Left lung (tissue), 10 donors: ENCODE data around the gene GPX8. TPM values are rescaled to one million over a fixed set of nuclear protein-coding genes. Genes with fewer than 3 reads are reported as not detected.
A peak's percentile ranks its signal among the peaks of the same experiment; 100 is the strongest.

ENCODE experiments used
- ATAC-seq: fragments of 200-7000 bp; cut with Tn5 transposase; one replicate; pipeline ENCODE4 v1.9.1; 2020; ENCODE audit warnings: moderate library complexity
- DNase-seq, 4 donors: peaks; one replicate each; pipeline ENCODE4 v3.0.0-alpha.2; 2013 to 2020
- H3K27ac ChIP-seq, 2 donors: fragments of 200-600 bp; sonication (generic) in 1 of 2; one replicate each; pipeline versions ENCODE4 v1.5.0 to v1.8.0; 2020 to 2021
- H3K27me3 ChIP-seq, 2 donors: fragments of 200-600 bp; sonication (generic) in 1 of 2; one replicate each; pipeline versions ENCODE4 v1.5.0 to v1.8.0; 2020 to 2021
- H3K36me3 ChIP-seq, 2 donors: fragments of 200-600 bp; sonication (generic) in 1 of 2; one replicate each; pipeline versions ENCODE4 v1.5.0 to v1.8.0; 2020 to 2021
- H3K4me1 ChIP-seq, 2 donors: fragments of 200-600 bp; one replicate each; pipeline ENCODE4 v1.8.0; 2021
- H3K4me3 ChIP-seq, 2 donors: fragments of 200-600 bp; sonication (generic) in 1 of 2; one replicate each; pipeline versions ENCODE4 v1.5.0 to v1.8.0; 2020 to 2021; ENCODE audit warnings: mild to moderate bottlenecking in 1 of 2
- H3K9me3 ChIP-seq, 2 donors: fragments of 200-600 bp; sonication (generic) in 1 of 2; one replicate each; pipeline versions ENCODE4 v1.5.0 to v1.8.0; 2020 to 2021
- intact Hi-C, 2 donors: fragments of 100-400 bp; cut with DNase I; formaldehyde crosslinking; loops; one replicate each; pipeline versions ENCODE4 v1.11.2 to v1.14.2; 2022
- polyA plus RNA-seq, 6 donors: library from polyadenylated mRNA; unstranded; fragments of 120-200 nt; gene quantifications; one replicate each; pipeline ENCODE4 v1.2.1, GENCODE V29; 2013; ENCODE audit not compliant: insufficient read length in 6 of 6
- total RNA-seq, 2 donors: library from RNA; stranded (reverse); fragmentation: NEBNext Ultra II Directional; extraction: Animal tissue kit (Norgen Biotek cat#: 25700); gene quantifications; one replicate each; pipeline ENCODE4 v1.2.1, GENCODE V29; 2021
- TF ChIP-seq, protein P1 (sequence below), 2 donors: fragments of 200-600 bp; sonication (generic) in 1 of 2; IDR thresholded peaks; one replicate each; pipeline versions ENCODE4 v1.5.0 to v1.8.0; 2021; ENCODE audit warnings: antibody characterized with exemption in 2 of 2
- donor health status: DM: no; HTN: yes; CAD: no.
- donor health status: DM: no; HTN: no; CAD: no.

GPX8 gene
- total and polyA plus RNA-seq, 8 donors = 28.0 to 71.9 (median 66.4) TPM

DNA sequence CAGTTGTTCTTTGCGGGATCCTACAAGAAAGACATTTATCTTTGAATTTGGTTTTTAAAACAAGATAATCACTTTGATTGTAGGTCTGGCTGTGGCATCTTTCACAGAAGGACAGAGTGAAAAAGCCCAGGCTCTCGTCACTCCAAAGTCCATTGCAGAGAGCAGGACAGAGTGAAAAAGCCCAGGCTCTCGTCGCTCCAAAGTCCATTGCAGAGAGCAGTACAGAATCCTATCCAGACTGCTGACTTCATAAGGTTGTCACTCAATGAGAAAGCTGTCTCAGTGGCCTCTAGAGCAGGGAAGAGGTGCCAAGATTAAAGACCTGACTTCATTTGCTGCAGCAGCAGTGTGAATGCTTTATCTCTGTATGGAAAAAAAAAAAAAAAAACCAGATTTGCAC, 16.3 kb upstream of the GPX8 start:
- Histone ChIP-seq H3K9me3 (no peaks in the 10 kb centered on the region), H3K36me3 (no peaks in the 10 kb centered on the region), H3K4me1 (peaks cover 0 to 5% of the 10 kb centered on the region in 2 donors), H3K27ac (no peak overlapping the region), H3K4me3 (no peak overlapping the region), H3K27me3 (peaks cover 0 to 20% of the 10 kb centered on the region in 2 donors)
- TF ChIP-seq, protein P1, sequence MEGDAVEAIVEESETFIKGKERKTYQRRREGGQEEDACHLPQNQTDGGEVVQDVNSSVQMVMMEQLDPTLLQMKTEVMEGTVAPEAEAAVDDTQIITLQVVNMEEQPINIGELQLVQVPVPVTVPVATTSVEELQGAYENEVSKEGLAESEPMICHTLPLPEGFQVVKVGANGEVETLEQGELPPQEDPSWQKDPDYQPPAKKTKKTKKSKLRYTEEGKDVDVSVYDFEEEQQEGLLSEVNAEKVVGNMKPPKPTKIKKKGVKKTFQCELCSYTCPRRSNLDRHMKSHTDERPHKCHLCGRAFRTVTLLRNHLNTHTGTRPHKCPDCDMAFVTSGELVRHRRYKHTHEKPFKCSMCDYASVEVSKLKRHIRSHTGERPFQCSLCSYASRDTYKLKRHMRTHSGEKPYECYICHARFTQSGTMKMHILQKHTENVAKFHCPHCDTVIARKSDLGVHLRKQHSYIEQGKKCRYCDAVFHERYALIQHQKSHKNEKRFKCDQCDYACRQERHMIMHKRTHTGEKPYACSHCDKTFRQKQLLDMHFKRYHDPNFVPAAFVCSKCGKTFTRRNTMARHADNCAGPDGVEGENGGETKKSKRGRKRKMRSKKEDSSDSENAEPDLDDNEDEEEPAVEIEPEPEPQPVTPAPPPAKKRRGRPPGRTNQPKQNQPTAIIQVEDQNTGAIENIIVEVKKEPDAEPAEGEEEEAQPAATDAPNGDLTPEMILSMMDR (IDR thresholded peaks at IDR 0.05) = no peak
- intact Hi-C loops = loop anchor here in 1 of 2 donors (10.0 kb wide), 1 partner anchor 239 kb away; no protein-coding TSS in a partner anchor
- DNase-seq = no peak
- ATAC-seq = no peak

GRCh38 chr5:55146080-55146479, 13.9 kb upstream of the GPX8 start:
- Histone ChIP-seq H3K36me3 (no peaks in the 10 kb centered on the region), H3K4me1 (peaks cover 0 to 5% of the 10 kb centered on the region in 2 donors), H3K27ac (no peak overlapping the region), H3K9me3 (no peaks in the 10 kb centered on the region), H3K27me3 (peaks cover 0 to 20% of the 10 kb centered on the region in 2 donors), H3K4me3 (no peak overlapping the region)
- TF ChIP-seq, protein P1 (IDR thresholded peaks at IDR 0.05) = no peak
- intact Hi-C loops = loop anchor here in 1 of 2 donors (10.0 kb wide), 1 partner anchor 241 kb away; no protein-coding TSS in a partner anchor
- DNase-seq (no peak), ATAC-seq (no peak)

DNA sequence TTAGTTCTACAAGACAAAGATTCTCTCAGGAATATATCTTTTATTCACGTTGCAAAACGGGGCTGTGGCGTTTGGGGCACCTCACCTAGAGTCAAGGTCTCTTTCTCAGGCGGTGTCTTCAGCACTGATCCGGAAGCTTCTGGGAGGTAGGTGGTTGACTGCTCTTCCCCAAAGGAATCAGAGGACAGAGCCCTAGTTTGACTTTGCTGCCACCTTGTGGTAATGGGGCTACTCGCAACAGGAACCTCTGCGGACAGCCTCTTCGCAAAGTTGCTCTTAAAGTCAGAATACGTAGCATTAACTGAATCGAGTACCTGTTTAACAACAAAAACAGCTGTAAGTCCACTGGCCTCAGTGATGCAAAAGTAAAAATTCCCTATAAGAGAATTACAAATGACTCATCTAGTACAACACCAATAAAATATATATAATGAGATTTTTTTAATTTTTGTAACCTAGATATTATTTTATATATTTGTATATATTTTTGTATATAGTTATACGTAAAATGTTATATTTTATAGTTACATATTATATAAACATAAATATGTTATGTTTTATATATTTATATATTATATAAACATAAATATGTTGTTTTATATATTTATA, 13.3 kb upstream of the GPX8 start:
- ATAC-seq = peak; percentile 99
- no peaks in the 10 kb centered on the region for H3K36me3 ChIP-seq
- intact Hi-C loops = loop anchor here in 1 of 2 donors (10.0 kb wide), 1 partner anchor 242 kb away; no protein-coding TSS in a partner anchor

DNA sequence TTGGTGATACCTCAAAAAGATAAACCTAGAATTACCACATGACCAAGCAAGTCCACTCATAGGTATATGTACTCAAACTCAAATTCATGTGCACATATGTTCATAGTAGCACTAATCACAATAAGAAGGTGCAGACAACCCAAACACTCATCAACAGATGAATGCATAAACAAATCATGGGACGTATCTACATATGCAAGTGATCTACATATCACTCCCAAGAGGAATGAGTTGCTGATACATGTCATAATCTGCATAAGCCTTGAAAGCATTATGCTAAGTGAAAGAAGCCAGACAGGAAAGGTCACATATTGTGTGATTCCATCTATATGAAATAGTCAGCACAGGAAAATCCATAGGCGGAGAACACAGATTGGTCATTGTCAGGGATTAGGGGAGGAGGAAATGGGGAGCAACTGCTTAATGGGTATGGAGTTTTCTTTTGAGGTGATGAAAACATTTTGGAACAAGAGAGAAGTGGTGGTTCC, 10.6 kb upstream of the GPX8 start:
- no peaks in the 10 kb centered on the region for H3K36me3 ChIP-seq
- H3K27ac ChIP-seq = no peak overlapping the region
- no peak overlapping the region for H3K4me3 ChIP-seq
- ATAC-seq = no peak
- H3K27me3 ChIP-seq = peaks cover 0 to 22% of the 10 kb centered on the region in 2 donors
- H3K4me1 ChIP-seq = peaks cover 0 to 5% of the 10 kb centered on the region in 2 donors
- intact Hi-C loops = loop anchor here in 1 of 2 donors (10.0 kb wide), 1 partner anchor 245 kb away; no protein-coding TSS in a partner anchor
- TF ChIP-seq, protein P1 (IDR thresholded peaks at IDR 0.05) = no peak
- no peak for DNase-seq
- H3K9me3 ChIP-seq = no peaks in the 10 kb centered on the region

More for the DNA sequence above, 13.3 kb upstream of the GPX8 start:
- H3K4me3 ChIP-seq = no peak overlapping the region
- TF ChIP-seq, protein P1 (IDR thresholded peaks at IDR 0.05) = peak; percentile 85 to 91
- H3K4me1 ChIP-seq = peaks cover 0 to 5% of the 10 kb centered on the region in 2 donors
- no peak overlapping the region for H3K27ac ChIP-seq
- peaks cover 0 to 20% of the 10 kb centered on the region in 2 donors for H3K27me3 ChIP-seq
- peak in 3 of 4 donors; percentile 67 to 83 (median 72) for DNase-seq
- no peaks in the 10 kb centered on the region for H3K9me3 ChIP-seq
